Astrocyte of the hippocampus (primary cell): ENCODE results near the gene MCM3AP.

Source experiments
- DNase-seq: peaks from one replicate; pipeline ENCODE4 v3.0.0; 2011; ENCODE audit warnings: low read depth, low spot score

The MCM3AP gene

GRCh38 chr21:46273341-46273740 is 12.1 kb downstream of the MCM3AP start:
- no peak for DNase-seq

GRCh38 chr21:46269466-46269865 is 15.9 kb downstream of the MCM3AP start:
- peak; percentile 63 for DNase-seq

GRCh38 chr21:46268371-46268770 is 17.0 kb downstream of the MCM3AP start:
- DNase-seq, result peak; percentile 11

DNA sequence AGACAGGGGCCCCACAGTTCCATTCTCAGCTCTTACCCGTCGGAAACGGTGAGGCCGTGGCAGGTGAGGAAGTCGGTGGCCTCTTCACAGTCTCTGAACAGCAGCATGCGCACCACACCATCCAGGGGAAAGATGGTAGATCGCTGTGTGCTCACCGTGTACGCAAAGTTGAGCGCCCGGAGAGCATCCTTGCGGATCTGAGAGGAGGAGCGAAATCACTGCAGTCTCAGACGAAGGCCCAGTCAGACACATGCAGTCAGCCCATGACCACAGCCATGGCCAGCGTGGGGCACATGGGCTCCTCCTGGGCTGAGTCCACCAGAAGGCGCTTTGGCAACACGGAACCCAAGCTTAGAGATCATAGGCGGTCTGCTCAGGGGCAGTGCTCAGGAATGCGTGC is 18.5 kb downstream of the MCM3AP start:
- no peak for DNase-seq

DNA sequence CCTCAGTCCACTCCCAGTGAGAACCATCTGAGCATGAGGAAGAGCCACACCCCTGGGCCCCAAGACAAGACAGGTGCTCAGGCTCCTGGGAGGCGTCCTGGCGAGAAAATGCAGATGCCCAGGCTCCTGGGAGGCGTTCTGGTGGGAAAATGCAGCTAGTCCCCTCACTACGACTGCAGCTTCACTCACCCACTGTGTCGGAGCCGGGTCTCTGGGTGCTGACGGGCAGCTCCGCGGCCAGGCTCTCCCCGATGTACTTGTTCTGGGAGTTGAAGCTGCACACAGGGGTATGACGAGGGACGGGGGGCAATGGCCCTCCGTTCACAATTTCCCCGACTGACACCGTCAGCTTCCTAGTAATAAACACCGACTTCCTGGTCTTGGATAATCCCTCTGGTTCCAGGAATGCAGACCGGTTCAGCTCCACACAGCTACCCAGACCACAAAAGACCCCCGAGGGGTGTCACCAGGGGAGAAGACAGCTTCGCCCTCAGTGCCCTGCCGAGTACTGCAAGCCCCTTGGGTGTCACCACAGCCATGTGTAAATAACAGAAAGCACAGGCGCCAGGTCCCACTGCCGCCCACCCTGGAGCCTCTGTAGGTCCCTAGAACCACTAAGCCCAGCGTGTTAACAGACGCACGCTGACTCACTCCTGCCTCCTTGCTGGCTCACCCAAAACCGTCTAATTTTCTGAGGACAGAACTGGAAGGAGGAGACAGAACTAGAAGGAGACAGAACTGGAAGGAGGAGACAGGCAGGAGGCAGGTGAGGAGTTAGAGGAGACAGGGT is 19.5 kb downstream of the MCM3AP start:
- no peak for DNase-seq

DNA sequence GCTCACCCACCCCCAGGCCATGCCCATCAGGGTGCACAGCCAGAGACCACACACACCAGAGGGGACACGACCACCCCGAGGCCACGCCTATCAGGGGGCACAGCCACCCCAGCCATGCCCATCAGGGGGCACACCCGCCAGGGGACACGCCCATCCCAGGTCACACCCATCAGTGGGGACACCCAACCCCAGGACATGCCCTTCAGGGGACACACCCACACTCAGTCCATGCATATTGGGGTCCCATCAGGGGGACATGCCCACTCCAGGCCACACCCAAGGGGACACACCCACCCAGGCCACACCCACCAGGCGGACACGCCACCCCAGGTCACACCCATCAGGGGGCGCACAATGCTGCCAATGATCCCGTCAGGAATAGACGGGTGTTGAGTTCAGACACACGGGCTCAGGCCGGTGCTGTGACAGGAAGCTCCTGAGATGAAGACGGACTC is 20.7 kb downstream of the MCM3AP start:
- no peak for DNase-seq

DNA sequence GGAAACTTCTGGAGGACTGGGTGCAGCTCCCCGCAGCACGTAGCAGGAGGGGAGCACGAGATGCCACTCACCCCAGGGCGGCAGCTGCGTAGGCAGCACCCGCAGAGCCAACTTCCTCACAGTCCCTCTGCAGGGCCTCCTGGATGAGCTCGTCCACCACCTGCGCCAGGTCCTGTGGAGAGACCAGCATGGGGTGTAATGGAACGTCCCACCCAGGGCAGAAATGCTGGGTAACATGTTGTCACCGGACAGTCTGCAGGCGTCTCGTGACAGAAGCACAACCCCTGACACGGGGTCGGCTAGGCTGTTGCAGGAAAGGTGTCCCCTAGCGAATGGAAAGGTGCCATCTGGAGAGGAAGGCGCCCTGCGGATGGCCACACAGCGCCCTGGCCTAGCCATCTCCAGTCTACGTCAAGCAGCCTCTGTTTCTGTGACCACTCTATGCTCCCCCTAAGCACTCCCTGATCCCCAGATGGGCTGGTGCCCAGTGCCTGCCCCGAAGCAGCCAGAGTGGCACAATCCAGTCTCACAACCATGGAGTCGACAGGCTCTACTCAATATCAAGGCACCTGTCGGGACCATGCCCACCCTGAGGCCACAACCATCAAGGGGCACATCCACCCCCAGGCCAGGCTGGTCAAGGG is 21.2 kb downstream of the MCM3AP start:
- no peak for DNase-seq

DNA sequence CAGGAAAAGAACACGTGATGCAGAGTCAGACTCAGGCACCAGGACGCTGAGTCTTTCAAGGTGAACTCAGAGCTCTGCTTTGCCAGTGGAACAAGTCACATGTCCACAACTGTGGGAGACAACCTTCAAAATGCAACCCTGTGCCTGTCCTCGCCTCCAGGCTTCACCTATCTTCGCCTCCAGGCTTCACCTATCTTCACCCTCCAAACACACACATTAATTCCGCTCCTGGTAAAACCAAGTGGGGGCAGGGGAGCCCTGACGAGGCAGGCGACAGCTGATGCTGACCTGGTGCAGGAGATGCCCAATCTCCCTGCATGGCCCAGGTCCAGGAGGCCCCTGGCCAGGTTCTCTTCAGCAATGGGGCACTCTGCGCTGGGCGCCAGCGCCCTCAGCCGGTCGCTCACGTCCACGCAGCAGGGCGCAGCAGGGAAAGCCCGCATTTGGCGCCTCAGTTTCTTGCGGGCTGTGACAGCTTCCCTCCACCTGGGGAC is 28.9 kb downstream of the MCM3AP start:
- DNase-seq, result no peak

- DNase-seq, result no peak
Measured at GRCh38 chr21:46255758-46256337, 29.6 kb downstream of the MCM3AP start.

GRCh38 chr21:46255166-46255565 is 30.2 kb downstream of the MCM3AP start:
- DNase-seq, result no peak

DNA sequence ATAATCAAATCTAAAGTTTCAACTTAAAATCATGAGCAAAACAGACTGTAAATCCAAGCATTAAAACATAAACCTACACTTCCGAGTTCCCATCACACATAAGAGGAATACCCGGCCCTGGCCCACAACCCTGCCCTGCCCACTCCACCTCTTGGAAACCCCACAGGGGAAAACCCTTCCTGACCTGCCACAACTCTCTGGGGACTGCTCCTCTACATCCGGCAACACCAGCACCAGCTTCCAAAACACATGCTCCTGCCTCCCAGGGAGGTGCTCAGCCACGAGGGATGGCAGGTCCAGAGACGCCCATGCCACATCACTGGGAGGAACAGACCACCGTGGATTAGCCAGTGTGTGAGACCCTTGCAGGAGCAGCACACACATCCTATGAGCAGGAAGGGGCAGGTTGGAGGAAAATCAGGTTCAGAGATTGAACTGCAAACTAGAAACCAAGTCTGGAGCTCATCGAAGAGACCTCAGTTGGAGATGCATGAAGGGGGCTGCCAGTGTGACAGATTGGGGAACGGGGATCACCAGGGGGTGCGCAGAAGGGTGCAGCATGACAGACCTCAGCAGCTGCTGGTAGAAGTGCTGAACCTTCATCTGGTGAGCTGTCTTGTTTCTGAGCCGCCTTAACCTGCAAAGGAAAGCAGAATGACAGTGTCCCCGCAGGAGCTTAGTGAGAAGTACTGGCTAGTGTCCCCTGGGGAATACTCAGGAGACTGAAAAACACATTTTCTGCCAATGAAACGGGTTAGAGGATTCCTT is 31.0 kb downstream of the MCM3AP start:
- DNase-seq, result no peak

- DNase-seq, result no peak
Measured at GRCh38 chr21:46253610-46254124, 31.7 kb downstream of the MCM3AP start.

DNA sequence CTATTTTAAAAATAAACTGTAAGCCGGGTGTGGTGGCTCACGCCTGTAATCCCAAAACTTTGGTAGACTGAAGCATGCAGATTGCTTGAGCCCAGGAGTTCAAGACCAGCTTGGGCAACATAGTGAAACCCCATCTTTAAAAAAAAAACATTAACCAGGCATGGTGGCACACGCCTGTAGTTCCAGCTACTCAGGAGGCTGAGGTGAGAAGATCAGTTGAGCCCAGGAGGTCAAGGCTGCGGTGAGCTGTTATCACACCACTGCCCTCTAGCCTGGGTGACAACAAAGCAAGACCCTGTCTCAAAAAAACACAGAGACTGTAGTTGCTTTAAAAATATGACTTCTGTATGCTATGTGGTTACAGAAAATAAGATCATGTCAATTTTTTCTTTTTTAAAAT is 32.6 kb downstream of the MCM3AP start:
- DNase-seq, result no peak

- DNase-seq, result no peak
Measured at GRCh38 chr21:46250146-46250725, 35.2 kb downstream of the MCM3AP start.

DNA sequence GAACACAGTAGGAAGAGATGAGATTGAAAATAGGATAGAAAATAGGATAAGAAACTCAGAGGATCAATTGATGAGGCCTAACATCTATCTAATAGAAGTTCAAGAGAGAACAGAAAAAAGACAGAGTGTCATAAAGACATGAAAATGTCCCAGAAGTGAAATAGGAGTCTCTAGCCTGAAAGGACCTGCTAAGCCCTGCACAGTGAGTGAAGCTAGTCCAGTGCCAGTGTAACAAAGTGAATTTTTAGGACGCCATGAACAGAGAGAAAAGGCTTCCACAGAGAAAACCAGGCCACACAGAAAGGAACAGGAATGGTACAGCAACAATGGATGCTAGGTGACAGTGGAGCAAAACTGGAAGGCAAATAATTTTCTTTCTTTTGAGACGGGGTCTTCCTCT is 36.6 kb downstream of the MCM3AP start:
- no peak for DNase-seq

DNA sequence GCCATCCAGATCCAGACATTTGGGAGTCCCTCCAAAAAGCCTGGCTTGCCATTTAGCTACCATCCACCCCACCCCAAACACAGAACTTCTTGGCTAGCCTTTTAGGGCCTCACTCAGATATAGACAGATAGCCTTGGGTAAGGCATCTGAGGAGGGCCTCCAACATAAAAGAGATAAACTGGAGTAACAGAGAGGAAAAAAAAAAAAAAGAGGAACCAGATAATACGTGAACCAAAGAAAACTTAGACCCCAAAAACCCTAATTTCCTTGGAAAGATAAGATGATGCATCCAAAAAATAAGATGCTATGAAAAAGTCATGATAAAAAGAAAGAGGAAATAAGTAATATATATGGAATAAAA is 37.0 kb downstream of the MCM3AP start:
- no peak for DNase-seq

DNA sequence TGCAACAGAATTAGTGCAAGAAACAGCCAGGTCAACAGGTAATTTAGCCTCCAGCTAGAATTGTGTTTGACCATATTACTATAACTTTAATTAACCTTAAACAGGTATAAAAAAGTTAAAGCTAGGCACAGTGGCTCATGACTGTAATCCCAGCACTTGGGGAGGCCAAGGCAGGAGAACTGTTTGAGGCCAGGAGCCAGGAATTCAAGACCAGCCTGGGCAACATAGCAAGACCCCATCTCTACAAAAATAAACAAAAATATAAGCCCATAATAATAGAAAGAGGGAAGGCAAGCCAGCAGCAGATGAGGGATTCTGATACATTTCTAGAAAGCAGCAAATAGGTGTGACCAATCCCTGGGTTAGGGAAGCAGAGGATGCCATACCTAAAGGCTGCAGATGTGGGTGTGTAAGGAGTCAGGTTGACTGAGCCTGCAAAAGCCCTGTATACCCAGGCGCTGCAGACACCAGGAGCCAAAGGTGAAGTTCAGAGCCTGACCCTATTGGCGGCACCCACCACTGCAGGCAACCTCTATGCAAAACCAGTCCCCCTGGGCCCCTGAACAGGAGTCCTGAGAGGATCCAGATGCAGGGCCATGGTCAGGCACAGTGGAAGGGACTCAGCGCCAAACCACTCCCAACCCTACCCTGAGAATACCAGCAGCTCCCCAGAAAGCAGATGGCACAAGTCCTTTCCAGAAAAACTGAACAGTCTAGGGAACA is 37.6 kb downstream of the MCM3AP start:
- no peak for DNase-seq

DNA sequence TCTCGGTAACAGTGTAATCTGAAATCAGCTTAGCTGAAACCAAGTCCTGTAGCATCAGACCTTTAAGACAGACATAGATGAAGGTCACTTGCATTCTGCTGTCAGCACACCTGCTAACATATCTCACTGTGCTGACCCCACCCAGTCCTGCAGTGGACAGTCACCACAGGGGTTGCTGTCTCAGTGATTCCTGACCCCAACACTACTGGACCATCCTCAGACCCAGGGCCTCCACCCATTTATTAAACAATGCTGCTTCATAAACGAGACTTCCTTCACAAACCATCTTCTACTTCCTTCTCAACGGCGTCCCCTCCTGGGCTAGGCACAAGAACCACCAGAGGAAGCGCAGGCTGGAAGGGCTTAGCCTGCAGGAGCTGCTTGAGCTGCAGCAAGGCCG is 39.1 kb downstream of the MCM3AP start:
- no peak for DNase-seq

GRCh38 chr21:46245213-46245915 is 40.0 kb downstream of the MCM3AP start:
- DNase-seq, result no peak

DNA sequence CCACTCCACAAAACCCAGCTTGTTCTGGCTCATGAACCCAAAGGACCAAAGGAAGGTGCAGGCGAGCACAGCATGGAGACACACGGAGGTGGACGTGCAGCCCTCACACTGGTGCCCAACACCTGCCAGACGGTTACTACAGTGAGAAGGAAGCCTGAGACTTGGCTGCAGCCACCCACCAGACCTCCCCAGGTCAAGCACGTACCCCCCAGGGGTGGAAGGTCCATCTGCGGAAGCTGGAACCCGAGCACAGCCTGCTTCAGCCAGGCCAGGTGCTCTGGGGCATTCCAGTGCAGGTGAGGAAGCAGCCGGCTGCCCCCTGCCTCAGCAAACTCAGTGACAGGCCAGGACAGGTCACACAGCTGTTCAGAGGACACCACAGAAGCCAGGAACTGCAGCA is 40.8 kb downstream of the MCM3AP start:
- no peak for DNase-seq
